A549 treated with Hydrocortisone at 1 μM for 4 hours (cell line): ENCODE data around the gene KLK5. TPM values are rescaled to one million over a fixed set of nuclear protein-coding genes. Genes with fewer than 3 reads are reported as not detected.

Experiments used
- total RNA-seq: library from RNA; stranded (reverse); fragments of 200-300 nt; extraction: Qiagen RNA extraction; gene quantifications from 5 replicates; pipeline ENCODE4 v1.2.3, GENCODE V29; 2022

Gene KLK5
- 0.06 TPM in 1 of 5 replicates, not detected in the others for total RNA-seq

DNA sequence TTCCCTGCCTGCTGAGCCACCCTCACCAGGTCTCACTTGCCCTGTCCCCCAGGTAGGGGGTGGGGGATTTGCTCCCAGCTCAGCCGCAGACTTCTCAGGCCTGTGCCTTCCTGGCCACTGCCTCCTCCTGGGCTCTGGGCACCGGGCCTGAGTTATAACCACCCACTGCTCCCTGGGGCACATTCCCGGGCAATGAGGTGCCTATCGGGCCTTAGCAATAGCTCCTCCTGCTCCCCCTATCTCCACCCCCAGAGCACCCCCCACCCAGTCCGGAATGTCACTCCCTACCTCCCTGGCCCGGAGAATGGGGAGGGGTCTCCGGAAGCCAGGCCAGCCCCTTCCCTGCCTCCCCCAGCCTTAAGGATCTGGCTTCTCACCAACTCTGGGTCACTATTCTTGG is at the start of gene KLK5:
TSS of gene KLK5 (minus strand) at position 129 of the 400 bp plus-strand sequence. CDS start 381 bp downstream, outside the sequence.

GRCh38 chr19:51001515-51001914 is 48.7 kb upstream of the KLK5 start, which contains the start of gene KLK8:
TSS of gene KLK8 (minus strand) at chr19:51001604. CDS start at chr19:51001167, 437 bp downstream.

DNA sequence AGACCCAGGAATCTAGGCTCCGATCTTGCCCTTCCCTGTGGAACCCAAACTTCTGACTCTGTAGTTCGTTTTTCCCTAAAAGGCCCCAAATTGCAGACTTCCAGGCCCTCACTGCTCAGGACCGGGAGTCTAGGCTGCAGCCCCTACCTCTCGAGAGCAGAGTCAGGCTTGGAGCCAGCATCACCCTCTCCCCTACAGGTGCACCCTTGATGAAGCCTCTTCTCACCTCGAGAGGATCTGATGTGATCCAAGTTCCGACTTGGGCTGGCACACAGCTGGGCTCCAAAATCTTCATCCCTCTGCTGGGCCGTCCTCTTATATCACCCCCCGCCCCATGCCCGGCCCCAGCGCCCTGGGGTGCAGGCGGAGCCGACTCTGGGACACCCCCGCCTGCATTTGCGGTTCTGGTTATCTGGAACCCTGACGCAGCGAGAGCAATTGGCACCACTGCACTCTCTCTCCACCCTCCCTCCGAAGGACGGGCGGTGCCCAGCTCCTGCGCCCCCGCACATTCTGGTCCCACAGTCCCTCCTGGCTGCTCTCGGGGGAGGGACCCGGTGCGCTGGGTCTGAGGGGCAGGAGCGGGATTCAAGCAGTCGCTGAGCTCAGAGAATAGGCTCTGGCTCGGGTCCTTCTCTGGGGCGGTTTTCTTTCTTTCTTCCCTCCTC is 30.9 kb upstream of the KLK5 start, which contains the start of gene KLK7:
TSS of gene KLK7 (minus strand) at position 293 of the 668 bp plus-strand sequence. CDS start 1,518 bp downstream, outside the sequence.

DNA sequence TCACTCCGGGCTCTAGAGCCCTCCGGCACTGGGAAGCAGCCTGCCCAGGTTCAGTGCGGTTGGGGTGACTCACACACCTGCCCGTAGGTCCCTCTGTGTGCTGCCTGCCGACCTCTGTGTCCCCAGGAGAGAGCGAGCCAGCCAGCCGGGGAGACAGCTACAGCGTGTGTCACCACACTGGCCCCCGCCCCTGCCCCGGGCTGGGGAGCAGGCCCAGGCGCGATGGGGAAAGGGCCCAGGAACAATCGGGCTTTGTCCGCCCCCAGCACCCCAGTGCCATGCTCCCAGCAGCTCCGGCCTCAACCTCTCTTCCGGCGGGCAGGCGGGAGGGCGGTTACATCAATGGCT is 16.5 kb upstream of the KLK5 start, which contains the start of gene KLK6:
TSS of gene KLK6 (minus strand) at position 179 of the 348 bp plus-strand sequence. CDS start 1,487 bp downstream, outside the sequence.

GRCh38 chr19:50911206-50912101 is 41.4 kb downstream of the KLK5 start, which contains the start of gene KLK4:
TSS of gene KLK4 (minus strand) at chr19:50911395. CDS start at chr19:50910738, 657 bp downstream.

Other genes with a start within 250 kb of the KLK5 start
- gene SHANK1, start 233.2 kb downstream of the KLK5 start, total RNA-seq: 0.03 to 0.68 TPM (median 0.18 TPM) in 5 replicates
- 4.9 to 10.7 TPM (median 9.7 TPM) in 5 replicates for gene CLEC11A, start 229.7 kb downstream of the KLK5 start, total RNA-seq
- not detected in 5 replicates for gene GPR32, start 182.6 kb downstream of the KLK5 start, total RNA-seq
- not detected in 5 replicates for gene ACP4, start 162.6 kb downstream of the KLK5 start, total RNA-seq
- gene KLK1, start 129.3 kb downstream of the KLK5 start, total RNA-seq: 0.09 to 0.26 TPM (median 0.24 TPM) in 3 of 5 replicates, not detected in the others
- not detected in 5 replicates for gene KLK15, start 119.5 kb downstream of the KLK5 start, total RNA-seq
- not detected in 5 replicates for gene KLK3, start 98.1 kb downstream of the KLK5 start, total RNA-seq
- 0.10 to 0.37 TPM (median 0.19 TPM) in 4 of 5 replicates, not detected in the other for gene KLK2, start 79.6 kb downstream of the KLK5 start, total RNA-seq
- 0.12 TPM in 1 of 5 replicates, not detected in the others for gene KLK4, start 41.6 kb downstream of the KLK5 start, total RNA-seq
- gene KLK6, start 16.6 kb upstream of the KLK5 start, total RNA-seq: 0.21 to 0.38 TPM (median 0.28 TPM) in 5 replicates
- gene KLK7, start 30.9 kb upstream of the KLK5 start, total RNA-seq: 0.17 TPM in 1 of 5 replicates, not detected in the others
- not detected in 5 replicates for gene KLK8, start 48.6 kb upstream of the KLK5 start, total RNA-seq
- 0.09 to 0.52 TPM (median 0.40 TPM) in 5 replicates for gene KLK10, start 66.7 kb upstream of the KLK5 start, total RNA-seq
- gene KLK11, start 73.6 kb upstream of the KLK5 start, total RNA-seq: 0.12 TPM in 1 of 5 replicates, not detected in the others
- gene KLK12, start 82.0 kb upstream of the KLK5 start, total RNA-seq: not detected in 5 replicates
- gene KLK13, start 112.1 kb upstream of the KLK5 start, total RNA-seq: 0.13 to 0.23 TPM (median 0.15 TPM) in 3 of 5 replicates, not detected in the others
- gene KLK14, start 129.8 kb upstream of the KLK5 start, total RNA-seq: 0.26 to 0.44 TPM (median 0.36 TPM) in 5 replicates
- 5.1 to 14.7 TPM (median 13.8 TPM) in 5 replicates for gene CTU1, start 155.4 kb upstream of the KLK5 start, total RNA-seq
- 0.17 TPM in 1 of 5 replicates, not detected in the others for gene SIGLEC9, start 171.9 kb upstream of the KLK5 start, total RNA-seq
- not detected in 5 replicates for gene SIGLEC7, start 189.3 kb upstream of the KLK5 start, total RNA-seq